H9 (cell line): ENCODE measurements around the gene SRA1. TPM values are rescaled to one million over a fixed set of nuclear protein-coding genes. Genes with fewer than 3 reads are reported as not detected.

Experiments used
- DNase-seq: peaks from one replicate; pipeline ENCODE4 v3.0.0-alpha.2; 2017
- H2AFZ ChIP-seq: one replicate; pipeline ENCODE4 v1.6.1; 2013; ENCODE audit warnings: mild to moderate bottlenecking, low read length, control low read depth, moderate library complexity
- H2AK5ac ChIP-seq: 2 replicates; pipeline ENCODE4 v1.6.1; 2013; ENCODE audit warnings: low read length, control low read depth, mixed read lengths; ENCODE audit not compliant: insufficient read length
- H2BK120ac ChIP-seq: one replicate; pipeline ENCODE4 v1.6.1; 2013; ENCODE audit warnings: low read depth, mild to moderate bottlenecking, low read length, control low read depth, inconsistent platforms; ENCODE audit not compliant: poor library complexity, severe bottlenecking
- H2BK12ac ChIP-seq: 2 replicates; pipeline ENCODE4 v1.6.1; 2013; ENCODE audit warnings: low read length, control low read depth, mixed read lengths, low read depth; ENCODE audit not compliant: insufficient read length
- H2BK15ac ChIP-seq: 2 replicates; pipeline ENCODE4 v1.6.1; 2013; ENCODE audit warnings: low read depth, low read length, control low read depth
- H2BK20ac ChIP-seq: one replicate; pipeline ENCODE4 v1.6.1; 2013; ENCODE audit warnings: low read depth, mild to moderate bottlenecking, low read length, control low read depth, inconsistent platforms; ENCODE audit not compliant: poor library complexity, severe bottlenecking
- H2BK5ac ChIP-seq: 2 replicates; pipeline ENCODE4 v1.6.1; 2013; ENCODE audit warnings: low read length, control low read depth, mixed read lengths; ENCODE audit not compliant: insufficient read length
- H3K14ac ChIP-seq: 2 replicates; pipeline ENCODE4 v1.6.1; 2013; ENCODE audit warnings: low read length, control low read depth; ENCODE audit not compliant: insufficient read depth
- H3K18ac ChIP-seq: 2 replicates; pipeline ENCODE4 v1.6.1; 2013; ENCODE audit warnings: low read depth, mild to moderate bottlenecking, mixed read lengths, low read length, control low read depth; ENCODE audit not compliant: insufficient read length
- H3K23ac ChIP-seq: 2 replicates; pipeline ENCODE4 v1.6.1; 2013; ENCODE audit warnings: low read length, control low read depth, mixed read lengths, low read depth; ENCODE audit not compliant: insufficient read length
- H3K23me2 ChIP-seq: 2 replicates; pipeline ENCODE4 v1.6.1; 2013; ENCODE audit warnings: low read depth, mild to moderate bottlenecking, mixed read lengths, low read length, control low read depth; ENCODE audit not compliant: insufficient read length, poor library complexity, severe bottlenecking
- H3K27ac ChIP-seq: 2 replicates; pipeline ENCODE4 v1.5.1; 2013; ENCODE audit warnings: low read length, control low read depth, mixed read lengths, low read depth; ENCODE audit not compliant: insufficient read length
- H3K27me3 ChIP-seq: 2 replicates; pipeline ENCODE4 v1.6.1; 2013; ENCODE audit warnings: low read length, control low read depth, inconsistent platforms; ENCODE audit not compliant: insufficient read depth
- H3K4ac ChIP-seq: 2 replicates; pipeline ENCODE4 v1.6.1; 2013; ENCODE audit warnings: low read depth, mild to moderate bottlenecking, control low read depth, inconsistent platforms, low read length, moderate library complexity
- H3K4me1 ChIP-seq: 2 replicates; pipeline ENCODE4 v1.6.1; 2013; ENCODE audit warnings: low read length, control low read depth, inconsistent platforms; ENCODE audit not compliant: insufficient read depth
- H3K4me2 ChIP-seq: 2 replicates; pipeline ENCODE4 v1.6.1; 2013; ENCODE audit warnings: low read length, control low read depth, mixed read lengths; ENCODE audit not compliant: insufficient read length, insufficient read depth
- H3K56ac ChIP-seq: 2 replicates; pipeline ENCODE4 v1.6.1; 2013; ENCODE audit warnings: low read depth, mild to moderate bottlenecking, mixed read lengths, low read length, control low read depth; ENCODE audit not compliant: insufficient read length
- H3K79me1 ChIP-seq: 2 replicates; pipeline ENCODE4 v1.6.1; 2013; ENCODE audit warnings: low read depth, mild to moderate bottlenecking, moderate library complexity, low read length, control low read depth, inconsistent platforms; ENCODE audit not compliant: insufficient read depth, poor library complexity, severe bottlenecking
- H3K79me2 ChIP-seq: 2 replicates; pipeline ENCODE4 v1.6.1; 2013; ENCODE audit warnings: low read length, control low read depth, inconsistent platforms; ENCODE audit not compliant: insufficient read depth
- H3K9ac ChIP-seq: 2 replicates; pipeline ENCODE4 v1.6.1; 2013; ENCODE audit warnings: low read length, control low read depth, mixed read lengths; ENCODE audit not compliant: insufficient read length; ENCODE audit errors: extremely low read depth
- H3K9me3 ChIP-seq: one replicate; pipeline ENCODE4 v1.6.1; 2013; ENCODE audit warnings: low read depth, low read length, inconsistent platforms; ENCODE audit not compliant: control insufficient read depth
- H3T11ph ChIP-seq: one replicate; pipeline ENCODE4 v1.6.1; 2013; ENCODE audit warnings: mild to moderate bottlenecking, low read length, control low read depth, inconsistent platforms
- H4K20me1 ChIP-seq: one replicate; pipeline ENCODE4 v1.6.1; 2013; ENCODE audit not compliant: control insufficient read depth, insufficient read length, insufficient read depth
- H4K5ac ChIP-seq: 2 replicates; pipeline ENCODE4 v1.6.1; 2013; ENCODE audit warnings: low read depth, mild to moderate bottlenecking, mixed read lengths, low read length, control low read depth; ENCODE audit not compliant: insufficient read length
- H4K8ac ChIP-seq: replicated peaks from 2 replicates; pipeline ENCODE4 v1.6.1; 2013; ENCODE audit warnings: low read length, control low read depth, mixed read lengths, low read depth; ENCODE audit not compliant: insufficient read length
- H4K91ac ChIP-seq: 2 replicates; pipeline ENCODE4 v1.6.1; 2013; ENCODE audit warnings: low read depth, mild to moderate bottlenecking, moderate library complexity, mixed read lengths, low read length, control low read depth; ENCODE audit not compliant: insufficient read length
- H3K27ac Mint-ChIP-seq, 3 experiments: 2 replicates in 2 of 3; 3 replicates in 1 of 3; pipeline ENCODE4 v1.8.0; 2020 to 2021; ENCODE audit warnings: mixed read lengths in 3 of 3, mild to moderate bottlenecking in 1 of 3, moderate library complexity in 1 of 3
- H3K27me3 Mint-ChIP-seq: 2 replicates; pipeline ENCODE4 v1.8.0; 2021; ENCODE audit warnings: low read depth, mild to moderate bottlenecking, moderate library complexity, mixed read lengths
- H3K36me3 Mint-ChIP-seq, 3 experiments: 2 replicates in 2 of 3; 3 replicates in 1 of 3; pipeline ENCODE4 v1.8.0; 2020 to 2021; ENCODE audit warnings: low read depth in 3 of 3, mixed read lengths in 3 of 3; ENCODE audit not compliant: insufficient read depth in 1 of 3
- H3K4me1 Mint-ChIP-seq, 2 experiments: 2 replicates each; pipeline ENCODE4 v1.8.0; 2020; ENCODE audit warnings: mixed read lengths in 2 of 2
- H3K4me3 Mint-ChIP-seq, 2 experiments: 2 replicates in 1 of 2; 3 replicates in 1 of 2; pipeline ENCODE4 v1.8.0; 2020 to 2021; ENCODE audit warnings: mild to moderate bottlenecking in 2 of 2, mixed read lengths in 2 of 2, moderate library complexity in 1 of 2
- H3K9me3 Mint-ChIP-seq, 2 experiments: 2 replicates in 1 of 2; 3 replicates in 1 of 2; pipeline ENCODE4 v1.8.0; 2020; ENCODE audit warnings: mild to moderate bottlenecking in 2 of 2, mixed read lengths in 2 of 2, moderate library complexity in 1 of 2
- WGBS: extraction: QIAGEN DNeasy Blood & Tissue Kit; methylation state at CpG from one replicate; pipeline ENCODE4 v1.1.7; 2013; ENCODE audit warnings: missing lambda C conversion rate, low lambda C conversion rate, mixed read lengths; ENCODE audit not compliant: insufficient read length; ENCODE audit errors: extremely low coverage; 5-methylcytosine and 5-hydroxymethylcytosine counted together
- total RNA-seq: library from RNA; stranded (reverse); gene quantifications from 2 replicates; pipeline ENCODE4 v1.2.1, GENCODE V29; 2021
- TF ChIP-seq, protein P1 (sequence below): fragments of 200-600 bp; sonication (generic); conservative IDR thresholded peaks from 3 replicates; pipeline ENCODE4 v1.8.0; 2021; ENCODE audit warnings: antibody characterized with exemption, mild to moderate bottlenecking

The SRA1 gene
- total RNA-seq, 1 experiment from 2014 or later: 49.3 TPM

GRCh38 chr5:140568443-140569063 is 11.3 kb upstream of the SRA1 start:
- Histone ChIP-seq H3K27me3 (no peaks in the 10 kb centered on the region), H4K20me1 (no peaks in the 10 kb centered on the region), H2BK120ac (no peak overlapping the region), H2AFZ (no peak overlapping the region), H3K4ac (no peak overlapping the region), H3T11ph (no peak overlapping the region), H3K9me3 (no peaks in the 10 kb centered on the region), H3K4me2 (no peak overlapping the region), H2AK5ac (no peak overlapping the region), H3K56ac (no peak overlapping the region), H3K14ac (no peak overlapping the region), H2BK12ac (no peak overlapping the region), H3K79me2 (no peaks in the 10 kb centered on the region), H2BK15ac (no peak overlapping the region), H3K9ac (no peak overlapping the region), H3K27ac (no peak overlapping the region), H3K23ac (no peak overlapping the region), H4K91ac (no peak overlapping the region), H3K79me1 (no peaks in the 10 kb centered on the region), H4K8ac (no peak overlapping the region), H2BK5ac (no peak overlapping the region), H3K23me2 (peaks cover 10% of the 10 kb centered on the region), H3K4me1 (peaks cover 3% of the 10 kb centered on the region; the same call in 1 of the 2 replicates), H4K5ac (no peak overlapping the region), H2BK20ac (no peak overlapping the region), H3K18ac (no peak overlapping the region)
- TF ChIP-seq, protein P1, sequence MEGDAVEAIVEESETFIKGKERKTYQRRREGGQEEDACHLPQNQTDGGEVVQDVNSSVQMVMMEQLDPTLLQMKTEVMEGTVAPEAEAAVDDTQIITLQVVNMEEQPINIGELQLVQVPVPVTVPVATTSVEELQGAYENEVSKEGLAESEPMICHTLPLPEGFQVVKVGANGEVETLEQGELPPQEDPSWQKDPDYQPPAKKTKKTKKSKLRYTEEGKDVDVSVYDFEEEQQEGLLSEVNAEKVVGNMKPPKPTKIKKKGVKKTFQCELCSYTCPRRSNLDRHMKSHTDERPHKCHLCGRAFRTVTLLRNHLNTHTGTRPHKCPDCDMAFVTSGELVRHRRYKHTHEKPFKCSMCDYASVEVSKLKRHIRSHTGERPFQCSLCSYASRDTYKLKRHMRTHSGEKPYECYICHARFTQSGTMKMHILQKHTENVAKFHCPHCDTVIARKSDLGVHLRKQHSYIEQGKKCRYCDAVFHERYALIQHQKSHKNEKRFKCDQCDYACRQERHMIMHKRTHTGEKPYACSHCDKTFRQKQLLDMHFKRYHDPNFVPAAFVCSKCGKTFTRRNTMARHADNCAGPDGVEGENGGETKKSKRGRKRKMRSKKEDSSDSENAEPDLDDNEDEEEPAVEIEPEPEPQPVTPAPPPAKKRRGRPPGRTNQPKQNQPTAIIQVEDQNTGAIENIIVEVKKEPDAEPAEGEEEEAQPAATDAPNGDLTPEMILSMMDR: no peak
- Mint-ChIP-seq H3K27ac (peak overlapping the region in 1 of 3 experiments; percentile 49; a peak in 1 of 7 replicates), H3K9me3 (no peaks in the 10 kb centered on the region; a peak in 2 of 5 replicates), H3K27me3 (no peaks in the 10 kb centered on the region), H3K36me3 (peaks cover 9 to 33% (median 22%) of the 10 kb centered on the region in 3 experiments), H3K4me3 (no peak overlapping the region), H3K4me1 (peaks cover 12 to 16% of the 10 kb centered on the region in 2 experiments)
- DNase-seq: no peak
- no CpG with 5 or more reads among the region's 2 CpGs for WGBS
